HG02870 (cell line): Measurements from ENCODE around the gene TOB2.

Experiments
- ATAC-seq: cut with Tn5 transposase; IDR thresholded peaks from one replicate; pipeline ENCODE4 v1.9.1; 2021; ENCODE audit warnings: mild to moderate bottlenecking, moderate library complexity; ENCODE audit not compliant: unreplicated experiment

TOB2 gene, protein sequence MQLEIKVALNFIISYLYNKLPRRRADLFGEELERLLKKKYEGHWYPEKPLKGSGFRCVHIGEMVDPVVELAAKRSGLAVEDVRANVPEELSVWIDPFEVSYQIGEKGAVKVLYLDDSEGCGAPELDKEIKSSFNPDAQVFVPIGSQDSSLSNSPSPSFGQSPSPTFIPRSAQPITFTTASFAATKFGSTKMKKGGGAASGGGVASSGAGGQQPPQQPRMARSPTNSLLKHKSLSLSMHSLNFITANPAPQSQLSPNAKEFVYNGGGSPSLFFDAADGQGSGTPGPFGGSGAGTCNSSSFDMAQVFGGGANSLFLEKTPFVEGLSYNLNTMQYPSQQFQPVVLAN

GRCh38 chr22:41446639-41447434, at the start of gene TOB2:
Gene TOB2 (minus strand): TSS chr22:41446801. CDS start chr22:41437345, 9,456 bp downstream.
- peak; percentile 32 for ATAC-seq

DNA sequence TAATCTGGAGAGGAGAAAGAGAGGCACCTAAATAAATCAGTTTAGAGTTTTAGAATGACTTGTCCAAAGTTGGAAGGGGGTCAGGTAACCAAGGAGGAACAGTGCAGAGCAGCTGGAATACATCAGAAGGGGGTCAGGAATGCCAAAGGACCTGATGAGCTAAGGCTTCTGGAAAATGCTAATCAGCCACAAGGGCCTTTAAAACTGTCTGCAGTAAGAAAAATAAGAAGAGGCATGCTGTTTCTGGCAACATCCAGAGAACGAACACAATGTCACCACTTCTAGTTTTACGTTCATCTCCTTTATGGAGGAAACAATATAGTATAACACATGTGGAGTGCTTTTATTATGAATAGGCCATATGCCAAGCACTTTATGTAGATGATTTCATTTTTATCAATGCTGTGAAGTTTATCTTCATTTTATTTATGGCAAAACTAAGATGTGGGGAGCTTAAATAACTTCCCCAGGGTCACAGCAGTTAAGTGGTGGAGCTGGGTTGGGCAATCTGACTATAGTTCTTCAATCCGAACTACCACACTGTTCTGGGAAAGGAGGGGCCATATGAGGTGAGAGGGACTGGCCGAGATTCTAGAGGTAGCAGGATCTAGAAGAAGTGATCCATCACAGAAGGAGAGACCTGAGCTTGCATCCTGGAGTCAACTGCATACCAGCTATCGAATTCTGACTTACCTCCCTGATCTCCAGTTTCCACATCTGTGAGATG, 44.9 kb upstream of the TOB2 start:
- no peak for ATAC-seq

DNA sequence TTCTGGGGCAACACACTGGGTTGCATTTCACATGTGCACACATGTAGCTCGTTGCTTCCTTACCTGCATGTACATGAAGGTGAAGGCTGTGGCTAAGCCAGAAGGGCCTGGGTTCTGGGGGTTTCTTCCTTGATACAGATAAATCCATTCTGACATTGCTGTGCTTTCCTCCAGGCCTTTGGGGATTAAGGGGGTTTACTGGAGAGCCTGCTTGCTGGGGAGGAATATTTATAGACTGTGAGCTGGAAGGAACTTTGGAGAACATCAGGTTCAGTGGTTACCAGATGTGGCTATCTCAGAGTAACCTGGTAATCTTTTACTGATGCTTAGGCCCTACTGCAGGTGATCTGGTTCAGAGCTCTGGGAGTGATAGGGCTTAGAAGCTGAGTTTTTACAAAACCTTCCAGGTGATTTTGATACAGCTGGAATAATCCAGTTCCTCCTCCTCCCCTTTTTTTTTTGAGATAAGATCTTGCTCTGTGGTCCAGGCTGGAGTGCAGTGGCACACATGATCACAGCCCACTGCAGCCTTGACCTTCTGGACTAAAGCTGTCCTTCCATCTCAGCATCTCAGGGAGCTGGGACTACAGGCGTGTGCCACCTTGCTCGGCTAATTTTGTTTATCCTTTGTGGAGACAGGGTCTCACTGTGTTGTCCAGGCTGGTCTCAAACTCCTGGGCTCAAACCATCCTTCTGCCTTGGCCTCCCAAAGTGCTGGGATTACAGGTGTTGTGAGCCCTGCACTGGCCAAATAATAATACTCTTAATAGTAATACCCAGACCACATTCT, 42.2 kb upstream of the TOB2 start:
- ATAC-seq: no peak

DNA sequence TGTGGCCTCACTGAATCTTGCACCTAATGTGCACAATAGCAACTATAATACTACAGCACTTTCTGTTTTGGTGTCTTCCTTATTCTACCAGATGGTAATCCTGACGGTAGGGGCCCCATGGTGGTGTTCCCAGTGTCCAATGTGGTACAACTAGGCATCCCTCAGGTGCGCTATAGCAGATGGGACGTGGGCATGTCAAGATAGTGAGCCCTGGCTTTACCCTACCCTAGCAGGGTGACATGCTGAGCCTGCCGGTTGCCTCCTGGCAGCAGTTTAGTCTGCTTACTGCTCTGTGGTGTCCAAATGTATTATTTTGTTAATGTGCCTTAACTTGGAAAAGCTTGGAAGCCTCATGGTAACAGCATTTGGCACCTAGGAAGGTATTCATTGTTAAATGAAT, 41.5 kb upstream of the TOB2 start:
- ATAC-seq: no peak

DNA sequence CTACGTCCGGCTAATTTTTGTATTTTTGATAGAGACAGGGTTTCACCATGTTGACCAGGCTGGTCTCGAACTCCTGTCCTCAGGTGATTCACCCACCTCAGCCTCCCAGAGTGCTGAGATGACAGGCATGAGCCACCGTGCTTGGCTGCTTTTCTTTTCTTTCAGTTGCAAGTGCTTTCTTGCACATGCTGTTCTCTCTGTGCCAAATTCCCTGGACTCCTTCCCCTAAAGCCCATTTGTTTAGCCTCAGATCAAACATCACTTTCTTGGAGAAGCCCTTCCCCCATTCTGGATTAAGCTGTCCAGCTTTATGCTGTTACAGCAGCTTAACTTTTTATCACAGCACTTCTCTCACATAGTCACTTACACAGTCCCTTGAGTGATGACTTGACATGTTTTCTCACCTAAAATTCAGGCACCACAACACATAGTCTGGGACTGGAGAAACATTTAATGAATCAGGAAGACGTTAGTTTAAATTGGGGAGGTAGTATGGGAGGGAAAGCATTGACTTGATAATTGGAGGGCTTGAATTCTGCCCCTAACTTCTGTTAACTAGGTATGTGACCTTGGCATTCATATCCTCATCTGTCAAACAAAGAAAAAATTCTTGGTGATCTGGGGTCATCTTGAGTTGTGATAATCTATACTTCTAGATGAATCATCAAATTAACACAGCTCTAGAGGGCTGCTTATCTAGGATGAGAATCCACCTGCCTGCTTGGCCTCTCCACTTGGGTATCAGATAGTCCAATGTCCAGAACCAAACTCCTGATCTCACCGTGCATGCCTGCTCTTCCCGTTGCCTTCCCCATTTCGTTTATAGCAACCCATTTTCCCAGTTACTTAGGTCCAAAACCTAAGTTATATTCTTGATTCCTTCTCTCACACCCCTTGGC, 40.7 kb upstream of the TOB2 start:
- no peak for ATAC-seq

GRCh38 chr22:41485033-41485432, 38.4 kb upstream of the TOB2 start:
- no peak for ATAC-seq

- ATAC-seq: no peak
Observed at GRCh38 chr22:41482319-41482935, 35.8 kb upstream of the TOB2 start.

- ATAC-seq: no peak
Observed at GRCh38 chr22:41481925-41482318, 35.3 kb upstream of the TOB2 start.

DNA sequence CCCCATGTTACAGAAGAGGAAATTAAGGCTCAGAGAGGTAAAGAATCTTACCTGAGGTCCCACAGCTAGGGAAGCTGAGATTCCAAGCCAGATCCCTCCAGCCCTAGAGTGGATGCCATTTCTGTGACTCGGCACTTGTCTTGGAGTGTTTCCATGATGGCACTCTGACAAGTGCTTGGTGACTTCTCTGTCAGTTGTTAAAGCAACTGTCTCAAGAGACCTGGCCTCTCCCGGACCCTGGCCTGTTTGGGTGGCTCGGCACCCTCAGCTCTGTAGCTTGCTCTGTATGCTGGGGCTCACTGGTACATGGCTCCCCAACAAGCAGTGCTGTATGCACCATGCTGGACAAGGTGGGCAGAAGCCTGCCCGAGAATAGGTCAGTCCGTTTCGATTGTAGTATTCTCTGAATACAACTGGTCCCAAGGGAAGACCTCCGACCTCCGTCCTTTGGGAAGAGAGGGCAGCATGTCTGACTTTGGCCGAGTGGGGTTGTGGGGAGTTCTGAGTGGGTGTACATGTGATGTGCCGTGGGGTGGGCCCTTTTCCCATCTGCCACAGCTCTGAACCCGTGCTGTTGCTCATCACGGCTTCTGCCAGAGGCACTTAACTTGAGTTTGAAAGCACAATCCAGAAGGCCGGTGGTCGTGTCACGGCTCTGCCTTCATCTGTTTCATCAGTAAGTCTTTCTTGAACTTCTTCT, 34.7 kb upstream of the TOB2 start:
- ATAC-seq: no peak

DNA sequence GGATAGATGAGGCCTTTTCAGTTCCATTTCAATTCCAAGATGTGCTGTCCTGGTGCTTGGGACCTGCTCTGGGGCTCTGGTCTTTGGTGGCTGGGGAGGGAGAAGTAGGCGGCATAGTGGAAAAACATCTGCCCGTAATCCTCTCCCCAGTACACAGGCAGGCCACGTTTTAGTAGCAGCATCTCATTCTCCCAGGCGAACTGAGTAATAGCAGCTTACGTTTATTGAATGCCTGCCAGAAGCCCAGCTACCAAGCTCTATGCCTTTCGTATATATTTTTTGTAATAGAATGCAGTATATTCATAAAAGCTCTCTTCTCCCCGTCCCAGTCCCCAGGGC, 33.8 kb upstream of the TOB2 start:
- no peak for ATAC-seq

DNA sequence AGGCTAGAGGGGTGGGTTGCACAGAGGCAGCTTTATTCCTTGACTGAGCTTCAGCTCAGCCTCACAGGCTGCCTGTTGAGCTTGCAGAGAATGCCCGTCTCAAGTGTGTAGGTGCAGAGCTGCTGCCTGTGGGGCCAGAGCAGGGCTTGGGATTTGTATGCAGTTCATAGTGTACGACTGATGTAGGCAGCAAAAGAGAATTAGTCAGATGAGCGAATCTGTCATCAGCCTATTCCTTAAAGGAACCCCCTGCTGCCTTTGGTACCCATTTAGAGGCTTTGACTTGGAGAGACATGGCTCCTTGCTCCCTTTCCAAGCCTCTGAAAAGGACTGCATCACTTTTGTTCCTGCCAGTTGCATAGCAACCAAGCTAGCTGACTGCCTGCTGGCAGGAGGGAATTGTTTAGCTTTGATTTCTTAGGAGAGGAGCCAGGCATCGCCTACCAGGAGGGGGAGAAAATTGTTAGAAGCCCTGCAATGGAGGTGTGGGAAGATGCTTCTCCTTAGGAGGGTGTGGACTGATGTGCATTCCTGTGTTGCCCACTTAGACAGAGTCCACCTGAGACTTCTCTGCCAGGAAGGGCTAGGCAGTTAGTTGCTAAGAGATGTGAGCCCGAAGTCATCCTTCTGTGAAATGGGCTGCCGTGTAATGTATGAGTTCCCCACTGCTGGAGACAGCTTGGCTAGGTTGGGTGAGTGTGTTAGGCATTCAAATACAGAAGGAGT, 33.2 kb upstream of the TOB2 start:
- ATAC-seq: no peak

GRCh38 chr22:41478891-41479521, 32.4 kb upstream of the TOB2 start:
- no peak for ATAC-seq

DNA sequence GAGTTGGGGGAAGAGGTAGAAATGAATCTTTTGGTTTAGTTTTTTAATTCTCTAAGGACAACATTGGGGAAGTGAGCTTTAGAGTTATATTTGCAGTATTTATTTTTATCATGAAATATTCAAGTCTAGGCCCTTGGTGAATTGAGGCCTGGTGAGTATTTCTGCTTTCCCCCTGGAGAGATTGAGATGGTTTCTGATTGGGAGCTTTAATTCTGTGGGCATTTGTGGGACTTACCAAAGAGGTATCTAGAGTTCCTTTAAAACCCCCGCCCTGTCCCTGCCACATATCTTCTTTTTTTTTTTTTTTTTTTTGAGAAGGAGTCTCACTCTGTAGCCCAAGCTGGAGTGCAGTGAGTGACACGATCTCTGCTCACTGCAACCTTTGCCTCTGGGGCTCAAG, 31.9 kb upstream of the TOB2 start:
- no peak for ATAC-seq

GRCh38 chr22:41474872-41475451, 28.4 kb upstream of the TOB2 start:
- no peak for ATAC-seq

GRCh38 chr22:41471568-41471967, 25.0 kb upstream of the TOB2 start:
- no peak for ATAC-seq

- no peak for ATAC-seq
Observed at GRCh38 chr22:41470886-41471285, 24.3 kb upstream of the TOB2 start.

DNA sequence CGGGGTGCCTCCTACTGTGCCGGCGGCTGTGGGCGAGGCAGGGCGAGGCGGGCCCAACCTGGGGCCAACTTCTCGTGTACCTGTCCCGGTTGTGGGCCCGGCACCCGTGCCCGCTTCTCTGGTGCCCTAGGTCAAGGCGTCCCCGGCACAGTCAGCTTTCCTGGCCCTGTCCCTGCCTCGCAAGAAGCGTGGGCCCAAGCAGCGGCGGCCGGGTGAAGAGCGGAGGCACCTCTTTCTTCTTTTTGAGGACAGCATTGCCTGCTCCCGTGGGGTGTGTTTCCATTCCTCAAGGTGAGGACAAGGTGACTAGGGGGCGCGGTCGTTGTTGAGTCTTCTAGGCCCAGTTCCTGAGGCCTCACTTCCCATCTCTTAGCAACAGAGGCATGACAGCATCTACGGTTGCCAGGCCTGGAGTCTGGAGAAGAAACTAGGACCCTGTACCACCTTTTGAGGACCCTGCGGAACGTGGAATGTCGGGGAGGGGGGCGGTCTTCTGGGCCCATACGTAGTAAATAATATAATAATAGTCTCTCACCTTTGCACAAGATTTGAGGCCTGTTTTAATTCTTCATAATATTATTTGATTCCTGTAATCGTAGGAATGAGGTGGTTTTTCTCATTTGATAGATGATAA, 22.7 kb upstream of the TOB2 start:
- peak; percentile 9 for ATAC-seq
